IMR-90 (cell line): ENCODE results near the gene ZNHIT2. TPM values are rescaled to one million over a fixed set of nuclear protein-coding genes. Genes with fewer than 3 reads are reported as not detected.

ENCODE experiments used
- CTCF ChIP-seq: conservative IDR thresholded peaks from 2 replicates; pipeline ENCODE4 v1.5.1; 2012; ENCODE audit warnings: mild to moderate bottlenecking, low read depth, low read length, improper control_type of control experiment
- RFX5 ChIP-seq: IDR thresholded peaks from 2 replicates; pipeline ENCODE4 v1.8.0; 2012; ENCODE audit warnings: low read depth, mild to moderate bottlenecking, low read length, moderate library complexity
- polyA plus RNA-seq, 3 experiments: library from polyadenylated mRNA; depleted of rRNA; stranded (reverse); fragments of >200 nt; gene quantifications; 2 replicates each; pipeline ENCODE4 v1.2.3, GENCODE V29; 2012; ENCODE audit warnings: low replicate concordance in 1 of 3
- total RNA-seq: library from RNA; depleted of rRNA; stranded (reverse); fragments of >200 nt; gene quantifications from 2 replicates; pipeline ENCODE4 v1.2.3, GENCODE V29; 2012

The ZNHIT2 gene
- total and polyA plus RNA-seq, 2 of the 4 experiments (the other 2 are of a cell fraction), result 3.9 to 5.9 TPM

- no peak for TF ChIP-seq CTCF
- TF ChIP-seq RFX5, result no peak
These were observed 7.1 kb upstream of the ZNHIT2 start (continued) for GRCh38 chr11:65124480-65125196.
